Endothelial cell of hepatic sinusoid (primary cell): ENCODE data around the gene CEACAM1.
"Not testable (repeated sequence)": the region's sequence is repeated elsewhere in the genome, so short reads cannot be mapped to it uniquely, and the experiment has no call there.

Experiments used
- in situ Hi-C: cut with HindIII; loops from 2 replicates; pipeline ENCODE4 v1.10.0; 2017; ENCODE audit warnings: low sequenced_read_pairs

Gene CEACAM1

DNA sequence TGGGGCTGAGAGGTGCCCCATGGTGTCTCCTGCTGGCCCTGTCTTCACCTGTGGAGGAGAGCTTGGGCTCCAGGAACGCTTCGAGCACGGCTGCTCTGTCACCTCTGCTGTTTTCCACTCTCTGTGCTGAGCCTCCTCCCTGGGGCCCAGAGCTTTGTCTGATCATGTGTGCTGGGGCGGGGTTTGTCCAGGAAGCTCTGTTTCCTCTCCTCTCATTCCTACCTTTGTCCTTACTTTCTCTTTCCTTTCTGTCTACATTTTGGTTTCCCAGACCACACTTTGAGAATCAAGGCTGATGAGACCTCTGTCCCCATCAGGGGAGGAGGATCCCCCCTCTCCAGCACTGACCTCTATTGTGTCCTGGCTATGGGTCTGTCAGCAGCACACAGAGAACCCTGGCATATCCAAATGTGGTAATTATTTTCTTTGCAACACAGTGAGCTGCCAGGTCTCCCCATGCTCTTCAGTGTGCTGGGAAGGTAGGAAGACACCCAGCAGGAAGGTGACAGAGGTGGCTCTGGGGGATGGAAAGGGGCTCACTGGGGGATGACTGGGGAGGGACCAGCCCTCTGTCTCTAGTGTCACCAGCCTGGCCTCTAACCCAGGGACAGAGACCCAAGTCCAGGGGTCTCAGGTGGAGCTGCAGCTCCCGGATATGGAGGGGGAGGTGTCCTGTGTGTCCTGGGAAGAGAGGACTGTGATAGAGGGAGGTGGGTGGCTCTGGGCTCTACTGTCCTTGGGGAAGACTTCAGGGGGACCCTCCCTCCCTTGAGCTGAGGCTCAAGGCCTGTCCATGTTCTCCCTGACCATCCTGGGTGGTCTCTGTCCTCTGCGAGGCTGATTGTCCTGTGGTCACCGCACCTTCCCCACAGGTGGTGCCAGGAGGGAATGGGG, at the start of gene CEACAM1:
TSS of gene CEACAM1 (minus strand) at position 128 of the 894 bp plus-strand sequence. CDS start at position 21, 107 bp downstream.
- in situ Hi-C loops: no loop called here

DNA sequence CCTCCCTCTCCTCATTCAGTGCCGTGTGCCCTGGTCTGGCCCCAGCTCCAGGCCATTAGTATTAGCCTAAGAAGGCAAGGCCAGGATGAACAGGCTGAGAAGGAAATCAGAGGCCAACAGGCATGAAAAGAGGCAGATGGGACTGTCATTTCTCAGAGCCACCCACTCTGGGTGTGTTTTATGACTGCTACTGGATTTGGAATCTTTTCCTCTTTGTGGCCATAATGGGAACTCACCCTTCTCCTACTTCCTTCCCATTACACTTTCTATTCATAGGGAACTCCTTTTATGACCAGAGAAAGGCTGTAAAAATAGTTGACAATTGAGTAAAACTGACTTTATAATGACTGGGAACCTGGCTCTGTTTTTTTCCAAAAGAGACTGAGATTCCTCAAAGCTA, 48.7 kb upstream of the CEACAM1 start:
- in situ Hi-C loops: no loop called here

DNA sequence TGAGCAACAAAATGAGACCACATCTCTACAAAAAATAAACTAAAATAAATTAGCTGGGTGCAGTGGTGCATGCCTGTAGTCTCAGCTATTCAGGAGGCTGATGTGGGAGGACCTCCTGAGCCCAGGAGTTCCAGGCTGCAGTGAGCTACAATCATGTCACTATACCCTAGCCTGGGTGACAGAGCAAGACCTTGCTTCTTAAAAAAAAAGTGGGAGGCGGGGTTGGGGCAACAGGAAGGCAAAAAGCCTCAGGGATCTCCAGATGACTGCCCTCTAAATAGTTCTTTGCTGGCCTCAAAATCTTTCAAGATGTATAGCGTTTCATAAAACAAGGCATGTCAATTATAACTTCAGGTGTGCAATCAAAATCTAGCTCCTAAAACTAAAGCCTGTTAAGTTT, 48.0 kb upstream of the CEACAM1 start:
- in situ Hi-C loops: no loop called here

DNA sequence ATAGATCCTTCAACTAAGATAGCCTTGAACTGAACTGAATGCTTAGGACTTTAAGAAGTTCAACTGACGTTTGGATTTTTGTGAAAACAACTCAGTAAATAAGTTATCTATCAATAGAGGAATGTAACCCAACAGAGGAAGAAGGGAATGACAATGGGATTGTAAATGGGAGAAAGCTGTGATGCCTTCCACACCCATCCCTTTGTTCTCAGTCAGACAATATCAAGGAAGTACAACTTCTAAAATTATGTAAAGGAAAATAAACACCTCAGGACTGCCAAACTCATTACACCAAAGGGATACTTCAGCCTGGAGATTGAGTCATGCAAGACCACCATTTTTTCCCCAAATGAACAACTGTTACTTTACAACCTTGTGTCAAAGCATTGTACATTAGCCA, 45.4 kb upstream of the CEACAM1 start:
- in situ Hi-C loops: no loop called here

DNA sequence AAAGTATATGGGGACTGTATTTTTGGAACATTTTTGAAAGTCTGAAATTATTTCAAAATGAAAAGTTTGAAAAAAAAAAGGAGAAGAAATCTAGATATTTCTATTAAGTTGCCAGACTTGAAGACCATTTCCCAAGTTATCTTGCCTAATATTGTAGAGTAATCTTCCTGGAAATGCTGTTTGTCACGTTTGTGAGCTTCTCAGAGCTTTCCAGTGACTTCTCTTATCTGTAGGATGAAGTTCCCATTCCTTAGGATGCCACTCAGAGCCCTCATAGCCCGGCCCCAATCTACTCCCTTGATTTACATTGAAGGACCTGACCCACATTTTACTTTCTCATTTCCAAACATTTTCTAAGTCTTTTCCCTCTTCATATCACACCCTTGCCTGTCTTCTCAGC, 42.8 kb upstream of the CEACAM1 start:
- in situ Hi-C loops: no loop called here

DNA sequence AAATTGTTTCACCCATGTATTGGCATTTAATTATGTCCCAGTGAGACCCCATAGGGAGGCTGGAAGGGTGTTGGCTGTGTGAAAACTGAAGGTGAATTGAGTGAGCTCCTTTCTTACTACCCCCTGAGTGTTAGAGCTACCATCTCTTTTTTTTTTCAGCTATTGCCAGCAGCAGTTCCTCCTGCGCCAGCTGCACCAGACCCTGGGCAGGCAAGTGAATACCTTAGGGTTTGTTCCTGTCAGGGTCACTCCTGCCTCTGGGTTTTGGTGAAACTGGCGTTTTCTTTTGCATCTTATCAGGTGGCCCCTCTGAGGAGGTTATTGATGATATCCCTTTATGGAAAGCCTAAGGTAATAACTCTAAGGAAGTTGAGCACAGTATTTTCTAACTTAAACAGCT, 40.9 kb upstream of the CEACAM1 start:
- in situ Hi-C loops: no loop called here

DNA sequence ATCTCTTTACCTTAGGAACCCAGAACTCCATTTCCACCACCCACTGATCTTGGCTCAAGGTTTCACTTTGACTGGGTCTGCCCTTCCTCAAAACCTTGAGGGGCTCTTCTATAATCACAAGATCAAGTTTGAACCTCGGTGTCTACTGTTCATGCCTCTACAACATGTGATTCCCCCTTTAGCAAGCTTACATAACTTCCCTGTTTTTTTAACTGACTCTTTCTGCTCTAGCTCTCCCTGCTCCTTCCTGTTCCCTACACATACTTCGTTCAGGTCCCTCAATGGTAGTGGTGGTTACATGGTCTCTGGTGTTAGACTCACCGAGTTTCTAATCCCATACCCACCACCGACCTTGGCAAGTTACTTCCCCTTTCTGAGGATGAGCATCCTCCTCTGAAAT, 39.7 kb upstream of the CEACAM1 start:
- in situ Hi-C loops: no loop called here

DNA sequence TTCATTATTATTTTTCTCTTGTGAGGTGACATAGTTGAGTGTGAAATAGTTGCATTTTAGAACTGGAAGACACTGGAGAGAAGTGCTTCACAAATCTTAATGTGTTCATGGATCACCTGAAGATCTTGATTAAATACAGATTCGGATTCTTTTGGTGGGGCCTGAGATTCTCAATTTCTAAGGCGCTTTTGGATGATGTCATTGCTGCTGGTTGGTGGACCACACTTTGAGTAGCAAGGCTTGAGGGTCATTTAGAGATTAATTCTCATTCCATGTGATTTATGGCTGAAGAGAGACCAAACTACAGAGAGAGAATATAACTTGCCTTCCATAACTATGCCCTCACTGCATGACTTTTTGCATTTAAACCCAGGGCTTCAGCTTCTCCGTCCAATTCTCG, 39.3 kb upstream of the CEACAM1 start:
- in situ Hi-C loops: no loop called here

DNA sequence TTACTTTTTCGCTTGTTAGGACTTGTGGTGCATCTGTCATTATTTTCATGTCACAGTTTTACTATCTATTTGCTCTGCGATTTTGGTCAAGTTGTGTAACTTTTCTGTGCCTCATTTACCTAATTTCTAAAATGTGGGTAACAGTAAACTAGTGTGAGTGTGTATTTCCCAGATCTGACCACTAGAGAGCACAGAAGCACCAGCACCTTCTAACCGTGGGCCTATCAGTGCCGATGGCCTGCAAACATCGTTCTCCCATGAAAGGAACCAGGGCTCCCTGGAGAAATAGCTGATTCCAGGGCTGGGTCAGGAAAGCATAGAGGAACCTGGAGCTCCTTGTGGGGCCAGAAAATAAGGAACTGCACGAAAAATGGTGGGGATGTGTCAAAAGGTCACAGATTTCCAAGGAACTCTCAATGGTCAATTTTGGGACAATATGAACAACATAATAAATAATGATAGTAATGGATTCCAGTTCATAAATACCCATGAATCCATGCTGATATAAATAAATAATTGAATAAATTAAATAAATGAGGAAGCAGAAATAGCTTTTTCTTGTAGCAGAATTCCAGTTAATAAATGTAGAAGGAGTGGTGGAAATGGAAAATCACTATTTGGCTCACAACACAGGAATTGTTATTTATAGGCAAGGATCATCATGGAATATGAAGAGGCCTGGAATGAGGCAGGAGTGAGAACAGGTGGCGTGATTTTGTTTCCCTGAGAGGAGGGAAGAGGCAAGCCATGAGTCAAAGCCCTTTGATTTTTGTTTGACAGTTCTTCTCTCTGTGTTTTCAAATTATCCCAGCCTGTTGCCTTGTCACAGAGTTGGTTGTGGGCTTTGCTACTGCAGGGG, 35.3 kb upstream of the CEACAM1 start:
- in situ Hi-C loops: no loop called here

DNA sequence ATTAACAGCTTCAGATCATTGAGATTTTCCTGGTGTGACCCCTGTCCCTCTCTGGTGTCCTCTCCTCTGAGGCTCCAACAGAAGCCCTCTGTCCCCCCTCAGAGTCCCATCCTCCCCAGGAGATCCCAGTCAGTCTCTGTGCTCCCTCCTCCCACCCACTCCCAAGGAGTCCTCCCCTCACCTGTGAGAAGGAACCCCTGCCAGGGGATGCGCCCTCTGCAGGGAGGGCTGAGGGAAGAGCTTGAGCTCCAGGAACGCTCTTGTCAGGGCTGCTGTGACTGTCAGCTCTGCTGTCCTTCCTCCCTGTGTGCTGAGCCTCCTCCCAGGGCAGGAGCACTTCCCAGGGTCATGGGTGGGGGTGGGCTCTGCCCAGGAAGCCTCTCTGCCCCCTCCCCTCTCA, 33.2 kb upstream of the CEACAM1 start:
- in situ Hi-C loops: no loop called here

DNA sequence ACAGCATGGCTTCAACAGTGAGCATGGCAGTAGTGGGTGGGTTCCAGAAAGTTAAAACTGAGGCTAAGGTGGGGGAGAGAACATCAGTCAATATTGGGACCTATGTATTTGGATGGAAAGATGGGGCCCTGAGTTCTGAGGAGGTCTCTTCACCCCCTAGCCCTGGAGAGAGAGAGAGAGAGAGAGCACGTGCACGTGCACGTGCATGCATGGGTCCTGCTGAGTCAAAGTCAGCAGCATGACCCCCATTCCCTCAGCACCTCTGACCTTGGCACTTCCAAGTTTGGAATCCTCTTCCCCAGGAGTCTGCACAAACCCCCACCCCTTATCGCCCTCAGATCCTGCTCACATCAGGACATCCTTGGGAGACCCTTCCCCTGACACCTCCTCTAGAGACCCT, 32.5 kb upstream of the CEACAM1 start:
- in situ Hi-C loops: no loop called here

DNA sequence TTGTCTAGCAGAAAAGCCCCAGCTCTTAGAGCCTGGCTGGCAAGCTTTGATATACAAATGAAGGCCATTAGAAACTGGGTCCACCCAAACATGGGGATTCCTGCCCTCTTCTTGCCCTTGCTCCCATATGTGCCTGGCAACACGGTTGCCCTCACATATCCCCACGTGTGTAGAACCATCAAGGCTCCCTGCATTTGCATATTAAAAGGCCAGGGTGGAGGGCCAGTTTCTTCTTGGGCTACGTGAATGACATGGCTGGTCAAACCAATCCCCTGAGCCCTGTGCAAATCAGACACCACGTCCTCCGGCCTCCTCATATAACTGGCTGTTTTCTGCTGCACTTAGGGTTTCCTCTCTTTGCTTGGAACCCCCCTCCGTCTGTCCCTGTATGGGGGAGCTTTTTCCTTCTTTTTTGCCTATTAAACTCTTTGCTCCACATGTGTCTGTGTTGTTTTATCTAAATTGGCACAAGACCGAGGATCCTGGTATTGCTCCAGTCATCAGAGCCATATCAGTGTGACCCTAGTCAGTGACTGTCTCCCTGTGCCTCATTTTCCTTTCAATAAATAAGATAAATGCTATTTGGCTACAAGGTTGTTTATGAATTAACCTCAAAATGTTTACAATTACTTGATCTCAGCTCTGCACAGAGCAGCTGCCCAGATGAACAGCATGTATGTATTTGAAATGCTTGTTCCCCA, 30.3 kb upstream of the CEACAM1 start:
- in situ Hi-C loops: no loop called here

DNA sequence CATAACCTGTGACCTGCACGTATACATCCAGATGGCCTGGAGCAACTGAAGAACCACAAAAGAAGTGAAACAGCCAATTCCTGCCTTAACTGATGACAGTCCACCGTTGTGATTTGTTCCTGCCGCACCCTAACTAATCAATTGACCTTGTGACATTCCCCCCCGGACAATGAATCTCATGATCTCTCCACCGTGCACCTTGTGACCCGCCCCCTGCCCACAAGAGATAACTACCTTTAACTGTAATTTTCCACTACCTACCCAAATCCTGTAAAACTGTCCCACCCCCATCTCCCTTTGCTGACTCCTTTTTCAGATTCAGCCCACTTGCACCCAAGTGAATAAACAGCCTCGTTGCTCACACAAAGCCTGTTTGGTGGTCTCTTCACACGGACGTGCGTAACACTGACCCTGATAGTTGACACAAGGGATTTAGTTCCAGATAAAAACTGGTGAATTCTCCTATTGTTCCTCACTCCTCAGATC, 29.1 kb upstream of the CEACAM1 start:
- in situ Hi-C loops: not testable (repeated sequence)

DNA sequence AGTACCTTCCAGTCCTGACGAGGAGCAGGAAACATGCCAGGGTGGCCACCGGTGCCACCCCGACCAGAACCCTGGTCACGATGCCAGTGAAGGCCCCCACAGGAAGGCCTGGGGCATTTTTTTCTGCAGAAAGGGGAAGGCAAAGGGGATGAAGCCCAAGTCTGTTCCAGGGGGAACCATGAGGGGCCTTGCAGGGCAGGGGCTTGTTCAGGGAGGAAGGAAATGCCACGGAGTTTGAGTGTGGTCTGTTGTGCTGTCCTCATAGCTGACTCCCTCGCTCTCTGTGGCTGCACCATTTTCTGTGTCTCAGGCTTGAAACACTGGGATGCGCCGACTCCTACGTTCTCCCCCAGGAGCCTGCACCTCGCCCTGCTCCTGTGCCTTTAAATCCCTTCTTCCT, 27.5 kb upstream of the CEACAM1 start:
- in situ Hi-C loops: no loop called here

DNA sequence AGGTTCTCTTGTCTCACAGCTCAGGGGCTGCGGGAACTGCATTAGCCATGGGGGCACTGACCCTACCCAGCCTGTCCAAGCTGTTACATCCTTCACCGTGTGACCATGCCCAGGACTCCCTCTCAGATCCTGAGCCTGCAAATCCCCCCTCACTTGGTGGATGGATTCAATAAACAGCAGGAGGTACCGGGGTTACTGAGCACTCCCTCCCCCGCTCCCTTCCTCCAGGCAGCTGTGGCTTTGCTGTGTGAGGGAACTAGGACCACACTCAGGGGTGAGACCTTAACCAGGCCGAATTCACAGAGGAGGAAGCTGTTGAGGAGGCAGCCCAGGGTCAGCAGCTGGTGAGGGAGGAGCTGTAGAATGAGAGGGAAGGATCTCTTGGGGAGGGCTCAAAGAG, 27.0 kb upstream of the CEACAM1 start:
- in situ Hi-C loops: no loop called here

DNA sequence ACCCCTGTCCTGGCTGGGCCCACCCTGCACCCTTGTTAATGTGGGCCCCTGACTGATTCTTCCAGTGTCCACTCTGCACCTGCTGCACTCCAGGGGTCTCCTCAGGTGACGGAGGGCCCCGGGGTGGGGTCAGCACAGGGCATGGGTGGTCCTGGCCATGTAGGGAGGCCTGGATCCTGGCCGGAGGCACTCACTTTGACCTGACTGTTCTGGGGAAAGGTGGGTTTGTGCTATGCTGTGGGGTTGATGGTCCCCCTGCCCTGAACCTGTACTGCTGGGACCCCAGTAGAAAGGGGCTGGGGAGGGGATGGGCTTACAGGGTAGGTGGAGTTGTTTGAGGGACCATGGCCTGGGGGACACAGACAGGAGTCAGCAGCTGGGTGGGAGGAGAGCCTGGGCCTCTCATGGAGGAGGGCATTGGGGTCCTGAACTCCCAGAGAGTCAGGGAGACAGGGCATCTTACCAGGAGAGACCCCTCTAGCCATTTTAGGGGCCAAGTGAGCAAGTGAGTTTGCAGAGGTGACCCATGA, 25.8 kb upstream of the CEACAM1 start:
- in situ Hi-C loops: no loop called here

DNA sequence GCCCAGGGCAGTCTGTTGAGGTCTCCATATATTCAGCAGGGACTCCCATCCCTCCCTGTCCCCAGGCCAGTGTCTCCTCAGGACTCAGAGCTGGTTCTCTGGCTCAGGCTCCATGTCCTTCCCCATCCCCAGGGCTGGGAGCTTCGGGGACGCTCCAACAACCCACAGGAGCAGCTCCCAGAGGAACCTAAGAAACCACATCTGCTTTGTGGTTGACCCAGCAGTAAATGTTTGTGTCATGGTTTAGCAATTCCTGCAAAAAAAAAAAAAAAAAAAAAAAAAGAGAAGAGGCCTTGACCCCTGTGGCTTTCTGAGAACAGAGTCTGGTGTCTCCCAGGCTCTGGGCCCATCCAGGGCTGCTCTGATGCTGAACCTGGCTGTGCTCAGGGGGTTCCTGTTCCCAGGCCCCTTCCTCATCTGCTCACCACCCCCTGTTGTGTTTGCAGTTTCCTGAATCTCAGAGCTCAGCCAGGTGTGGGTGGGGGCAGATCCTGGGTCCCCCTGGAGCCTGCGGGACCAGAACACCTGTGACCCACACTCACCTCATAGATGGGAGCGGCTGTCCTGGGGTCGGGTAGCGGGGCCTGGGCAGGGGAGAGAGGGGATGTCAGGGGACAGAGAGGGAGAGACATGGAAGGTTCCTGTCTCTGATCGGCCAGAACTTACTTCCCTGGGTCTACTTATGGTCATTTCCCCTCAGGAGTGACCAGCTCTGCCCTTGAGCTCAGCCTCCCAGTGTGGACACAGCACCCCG, 25.2 kb upstream of the CEACAM1 start:
- in situ Hi-C loops: no loop called here

DNA sequence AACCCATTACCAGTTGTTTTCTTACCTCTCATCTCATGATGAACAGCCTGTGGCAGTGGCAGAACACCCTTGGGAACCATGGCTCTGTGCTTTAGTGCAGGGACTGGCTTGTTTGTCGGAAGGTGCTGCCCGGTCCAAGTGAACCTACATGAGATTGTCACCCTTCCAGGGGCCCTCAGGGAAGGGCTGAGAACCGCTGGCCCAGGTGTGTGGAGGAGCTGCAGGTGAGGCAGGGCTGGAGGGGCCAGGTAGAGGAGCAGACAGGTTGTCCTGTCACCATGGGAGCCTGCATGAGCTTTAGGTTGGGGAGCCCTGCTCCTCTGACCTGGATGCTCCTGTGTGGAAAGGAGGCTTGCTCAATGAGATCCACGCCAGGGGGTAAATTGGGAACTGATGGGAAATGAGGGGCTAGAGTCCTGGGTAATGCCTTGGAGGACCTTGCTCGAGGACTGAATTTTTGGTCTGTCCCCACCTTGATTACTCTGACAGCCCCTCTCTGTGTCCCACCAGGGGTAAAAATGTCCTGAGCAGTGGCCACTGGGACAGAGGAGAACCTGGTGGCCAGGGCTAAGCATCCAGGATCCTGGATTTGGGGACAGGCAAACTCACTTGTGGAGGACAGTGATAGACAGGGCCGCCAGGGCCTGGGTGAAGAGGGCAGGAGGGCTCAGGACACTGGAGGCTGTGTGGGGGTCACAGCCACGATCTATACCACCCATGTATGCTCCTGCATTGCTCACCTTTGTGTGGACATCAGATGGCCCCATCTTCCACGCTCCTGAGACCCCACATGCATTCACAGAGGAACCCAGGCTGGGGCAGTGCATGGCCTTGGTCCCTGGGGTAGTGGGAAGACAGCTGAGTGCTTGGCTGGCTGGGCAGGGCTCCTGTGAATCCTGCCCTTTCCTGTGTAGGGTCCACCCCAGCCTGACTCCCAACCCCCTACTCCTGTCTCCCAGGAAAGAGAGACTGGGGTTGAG, 24.1 kb upstream of the CEACAM1 start:
- in situ Hi-C loops: no loop called here

DNA sequence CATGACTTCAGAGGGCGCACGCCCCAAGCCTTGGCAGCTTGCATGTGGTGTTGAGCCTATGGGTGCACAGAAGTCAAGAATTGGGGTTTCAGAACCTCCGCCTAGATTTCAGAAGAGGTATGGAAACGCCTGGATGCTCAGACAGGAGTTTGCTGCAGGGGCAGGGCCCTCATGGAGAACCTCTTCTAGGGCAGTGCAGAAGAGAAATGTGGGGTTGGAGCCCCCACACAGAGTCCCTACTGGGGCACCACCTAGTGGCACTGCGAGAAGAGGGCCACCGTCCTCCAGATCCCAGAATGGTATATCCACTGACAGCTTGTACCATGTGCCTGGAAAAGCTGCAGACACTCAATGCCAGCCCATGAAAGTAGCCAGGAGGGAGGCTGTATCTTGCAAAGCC, 22.2 kb upstream of the CEACAM1 start:
- in situ Hi-C loops: not testable (repeated sequence)
